Kasumi-1 (cell line): ENCODE measurements around the gene DCUN1D2.

Source experiments
- DNase-seq, 2 experiments: peaks; one replicate each; lab custom pipeline; 2025; lab: John Stamatoyannopoulos, UW

DCUN1D2 gene

GRCh38 chr13:113422807-113423519 lies 67.5 kb downstream of the DCUN1D2 start:
- DNase-seq, result no peak

DNA sequence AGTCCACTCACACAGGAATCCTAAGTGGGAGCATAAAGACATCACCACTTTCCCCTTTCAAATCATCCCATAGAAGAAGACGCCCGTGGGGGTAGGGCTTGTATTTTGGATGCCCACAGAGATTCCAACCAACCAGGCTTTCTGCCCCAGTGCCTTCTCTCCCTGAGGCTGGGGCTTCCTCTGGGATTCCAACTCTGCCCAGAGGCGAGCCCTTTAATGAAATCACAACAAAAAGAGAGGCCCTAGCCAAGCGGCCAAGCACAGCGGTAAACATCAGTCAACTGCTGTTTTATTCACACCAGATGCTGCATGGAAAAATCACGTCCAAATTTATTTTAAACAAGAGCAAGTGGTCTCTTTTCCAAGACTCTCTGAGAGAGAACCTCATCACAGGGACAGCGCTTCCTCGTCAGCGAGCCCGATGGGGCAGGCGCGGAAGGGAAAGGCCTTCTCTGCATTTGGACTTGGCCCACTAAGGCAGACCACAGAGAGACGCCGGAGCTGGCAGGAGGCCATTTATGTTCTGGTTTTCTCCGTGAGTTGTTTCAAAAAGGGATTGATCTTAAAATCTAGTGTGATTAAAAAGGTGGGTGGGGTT lies 68.7 kb downstream of the DCUN1D2 start:
- DNase-seq, result no peak

DNA sequence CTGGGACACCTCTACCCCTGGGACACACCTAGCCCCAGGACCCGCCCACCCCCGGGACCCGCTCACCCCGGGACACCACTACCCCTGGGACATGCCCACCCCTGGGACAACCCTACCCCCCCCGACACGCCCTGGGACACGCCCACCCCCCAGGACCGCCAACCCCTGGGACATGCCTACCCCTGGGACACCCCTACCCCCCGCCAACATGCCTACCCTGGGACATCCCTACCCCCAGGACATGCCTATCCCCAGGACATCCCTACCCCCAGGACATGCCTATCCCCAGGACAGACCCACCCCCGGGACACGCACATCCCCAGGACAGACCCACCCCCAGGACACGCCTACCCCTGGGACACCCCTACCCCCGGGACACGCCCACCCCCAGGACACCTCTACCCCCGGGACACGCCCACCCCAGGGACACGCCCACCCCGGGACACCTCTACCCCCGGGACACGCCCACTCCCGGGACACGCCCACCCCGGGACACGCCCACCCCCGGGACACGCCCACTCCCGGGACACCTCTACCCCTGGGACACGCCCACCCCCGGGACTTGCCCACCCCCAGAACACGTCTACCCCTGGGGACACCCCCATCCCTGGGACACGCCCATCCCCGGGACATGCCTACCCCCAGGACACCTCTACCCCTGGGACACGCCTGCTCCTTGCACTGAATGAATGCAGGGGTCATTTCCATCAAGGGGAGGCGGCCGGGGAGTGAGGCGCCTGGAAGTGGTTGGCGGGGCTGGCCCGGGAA lies 69.5 kb downstream of the DCUN1D2 start:
- DNase-seq, result no peak

- no peak for DNase-seq
Measured at GRCh38 chr13:113420232-113420631, 70.3 kb downstream of the DCUN1D2 start.

- DNase-seq, result no peak
Measured at GRCh38 chr13:113419531-113420193, 70.8 kb downstream of the DCUN1D2 start.

- no peak for DNase-seq
Measured at GRCh38 chr13:113418722-113419049, 71.8 kb downstream of the DCUN1D2 start.

- DNase-seq, result no peak
Measured at GRCh38 chr13:113417836-113418721, 72.4 kb downstream of the DCUN1D2 start.

DNA sequence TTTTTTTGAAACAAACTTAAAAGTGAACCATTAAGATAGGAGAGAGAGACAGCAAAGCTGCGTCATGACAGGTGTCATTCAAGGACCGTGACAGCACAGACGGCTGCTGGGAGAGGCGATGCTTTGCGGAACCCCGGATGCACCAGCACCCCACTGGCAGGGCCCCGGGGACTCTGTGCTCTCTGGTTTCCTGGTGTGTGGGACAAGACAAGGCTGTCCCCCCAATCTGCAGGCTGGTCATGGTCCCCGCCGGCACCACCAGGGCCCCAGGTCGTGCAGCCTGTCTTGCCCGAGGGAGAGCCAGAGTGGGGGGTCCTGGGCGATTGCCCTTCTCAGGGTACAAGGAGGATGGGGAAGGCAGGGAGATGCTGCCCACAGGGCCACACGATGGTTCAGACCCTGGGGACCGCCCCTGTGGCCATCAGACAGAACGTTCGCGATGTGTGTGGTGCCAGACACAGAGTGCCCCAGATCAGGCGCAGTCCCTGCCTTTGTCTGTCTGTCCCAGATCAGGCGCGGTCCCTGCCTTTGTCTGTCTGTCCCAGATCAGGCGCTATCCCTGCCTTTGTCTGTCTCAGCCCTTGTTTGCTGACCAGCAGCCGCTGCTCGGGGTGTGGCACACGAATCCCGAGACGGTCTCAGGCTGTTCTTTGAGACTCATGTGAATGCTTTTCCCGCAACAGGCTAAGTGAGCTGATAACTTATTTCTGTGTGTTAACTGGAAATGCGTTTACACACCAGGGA lies 73.3 kb downstream of the DCUN1D2 start:
- no peak for DNase-seq

DNA sequence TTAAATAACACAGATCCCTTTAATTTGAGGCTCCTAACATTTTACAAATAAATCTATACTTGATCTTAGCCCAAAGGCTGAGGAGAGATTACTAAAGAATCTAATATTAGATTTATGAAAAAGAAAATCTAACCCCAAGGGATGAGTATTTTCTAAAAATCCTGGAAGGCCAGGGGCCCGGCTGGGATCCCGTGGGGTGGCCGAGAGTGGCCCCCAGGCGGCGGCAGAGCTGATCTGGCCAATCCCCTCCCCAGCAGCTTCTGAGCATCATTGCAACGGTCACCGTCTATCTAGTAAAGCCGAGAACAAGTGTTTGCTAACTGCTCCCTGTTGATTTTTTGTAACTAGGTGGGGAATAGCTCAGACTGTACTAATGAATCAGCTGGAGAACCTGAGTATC lies 74.7 kb downstream of the DCUN1D2 start:
- DNase-seq, result no peak

GRCh38 chr13:113415032-113415431 lies 75.5 kb downstream of the DCUN1D2 start:
- no peak for DNase-seq

GRCh38 chr13:113414335-113414734 lies 76.2 kb downstream of the DCUN1D2 start:
- no peak for DNase-seq

- no peak for DNase-seq
Measured at GRCh38 chr13:113413898-113414282, 76.6 kb downstream of the DCUN1D2 start.

GRCh38 chr13:113413178-113413897 lies 77.2 kb downstream of the DCUN1D2 start:
- DNase-seq, result no peak

- DNase-seq, result no peak
Measured at GRCh38 chr13:113412440-113412839, 78.1 kb downstream of the DCUN1D2 start.

GRCh38 chr13:113411216-113412023 lies 79.1 kb downstream of the DCUN1D2 start:
- no peak for DNase-seq

DNA sequence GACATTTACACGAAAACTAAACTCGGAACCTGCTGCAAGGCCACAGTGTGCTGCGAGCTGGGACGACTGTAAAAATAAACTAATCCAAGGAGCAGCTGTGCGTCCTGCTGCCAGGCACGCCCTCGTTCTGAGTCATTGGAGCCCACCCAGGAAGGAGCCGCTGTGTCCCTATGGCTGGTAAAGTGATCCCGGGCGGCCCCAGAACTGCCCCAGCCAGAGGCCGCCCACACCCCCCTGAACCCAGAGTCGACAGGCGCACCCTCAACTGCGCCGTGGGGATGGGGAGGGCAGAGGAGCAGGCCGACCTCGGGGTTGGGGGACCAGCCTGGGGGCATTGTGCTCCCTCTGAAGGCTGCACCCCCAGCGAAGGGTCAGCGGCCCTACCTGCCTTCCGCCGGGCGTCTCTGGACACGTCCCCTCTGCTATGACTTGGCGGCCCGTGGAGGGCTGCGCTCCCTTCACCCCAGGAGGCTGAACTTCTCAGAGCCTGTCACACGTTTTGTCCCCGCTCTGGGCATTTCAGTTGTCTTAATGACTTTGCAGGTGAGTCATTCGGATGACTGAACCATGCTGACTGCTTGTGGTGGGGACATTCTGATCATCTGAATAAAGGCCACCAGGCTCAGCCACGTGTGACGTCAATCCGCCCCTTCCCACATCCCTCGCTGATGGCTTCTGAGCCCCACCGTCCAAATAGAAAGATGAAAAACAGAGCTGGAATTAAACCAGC lies 79.9 kb downstream of the DCUN1D2 start:
- DNase-seq, result no peak

DNA sequence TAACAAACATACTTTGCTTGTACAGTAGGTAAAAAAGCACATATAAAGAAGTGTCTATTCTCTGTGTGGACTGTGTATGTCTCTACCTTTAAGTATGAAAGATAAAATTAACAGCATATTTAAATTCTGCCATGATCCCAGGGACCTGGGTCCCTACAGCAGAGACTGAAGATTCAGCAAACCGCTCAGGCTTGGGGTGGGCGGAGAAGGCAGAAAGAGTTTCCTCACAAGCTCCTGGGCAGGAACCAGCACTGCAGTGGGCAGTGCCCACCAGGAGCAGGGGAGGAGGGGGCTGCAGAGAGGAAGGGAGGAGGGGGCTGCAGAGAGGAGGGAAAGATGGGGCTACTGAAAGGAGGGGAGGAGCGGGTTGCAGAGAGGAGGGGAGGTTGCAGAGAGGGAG lies 81.9 kb downstream of the DCUN1D2 start:
- DNase-seq, result no peak

GRCh38 chr13:113407531-113408393 lies 82.7 kb downstream of the DCUN1D2 start:
- DNase-seq, result no peak
